A549 (cell line): ENCODE data around the gene ENO2. TPM values are rescaled to one million over a fixed set of nuclear protein-coding genes. Genes with fewer than 3 reads are reported as not detected.

Source experiments
- ATAC-seq, 2 experiments: fragments of 200-7000 bp in 1 of 2; fragments of >200 bp in 1 of 2; cut with Nextera tagmentation in 1 of 2; cut with Tn5 transposase in 1 of 2; 3 replicates each; pipeline versions ENCODE4 v1.8.0 to v1.9.1; 2018 to 2020; ENCODE audit warnings: mild to moderate bottlenecking in 1 of 2, moderate library complexity in 1 of 2
- CTCF ChIA-PET: fragments of 300-600 bp; sonication (Branson Sonifier 250); formaldehyde crosslinking; extraction: SDS; loops from one replicate; lab custom pipeline; 2021; ENCODE audit warnings: antibody characterized with exemption, inconsistent platforms; lab: Yijun Ruan, JAX
- POLR2A ChIA-PET: fragments of 350-600 bp; formaldehyde crosslinking; extraction: SDS; loops from one replicate; lab custom pipeline; 2021; ENCODE audit warnings: antibody characterized with exemption, inconsistent platforms; lab: Yijun Ruan, JAX
- DNase-seq, 2 experiments: peaks; one replicate each; pipeline versions ENCODE4 v3.0.0 to v3.0.0-alpha.2; 2011 to 2016; ENCODE audit warnings: low read depth in 1 of 2, low spot score in 1 of 2
- FAIRE-seq: peaks from 2 replicates; lab custom pipeline; 2011; peaks lifted over from hg19 to GRCh38; lab: Jason Lieb, UNC
- H3K27ac ChIP-seq, 2 experiments: fragments of >200 bp; sonication (Bioruptor Twin); formaldehyde crosslinking; 3 replicates each; pipeline ENCODE4 v1.5.1; 2016 to 2017
- H3K4me1 ChIP-seq: fragments of >200 bp; sonication (Bioruptor Twin); formaldehyde crosslinking; 3 replicates; pipeline ENCODE4 v1.6.1; 2016
- H3K4me2 ChIP-seq: fragments of >200 bp; sonication (Bioruptor Twin); formaldehyde crosslinking; 3 replicates; pipeline ENCODE4 v1.6.1; 2016
- H3K4me3 ChIP-seq: fragments of >200 bp; sonication (Bioruptor Twin); formaldehyde crosslinking; 3 replicates; pipeline ENCODE4 v1.5.1; 2016
- H3K9me3 ChIP-seq: fragments of >200 bp; sonication (Bioruptor Twin); formaldehyde crosslinking; 3 replicates; pipeline ENCODE4 v1.6.1; 2016
- BHLHE40 ChIP-seq: IDR thresholded peaks from 2 replicates; pipeline ENCODE4 v1.6.1; 2012; ENCODE audit warnings: low read depth, low read length, inconsistent platforms
- CBX8 ChIP-seq: fragments of 200-600 bp; sonication (generic); IDR thresholded peaks from 2 replicates; pipeline ENCODE4 v1.6.1; 2016
- CHD2 ChIP-seq: fragments of 150-350 bp; IDR thresholded peaks from 2 replicates; pipeline ENCODE4 v1.6.1; 2014; ENCODE audit warnings: low read length; ENCODE audit not compliant: partially characterized antibody
- CHD4 ChIP-seq: fragments of 200-600 bp; sonication (generic); IDR thresholded peaks from 2 replicates; pipeline ENCODE4 v1.6.1; 2016; ENCODE audit warnings: antibody characterized with exemption, mild to moderate bottlenecking, borderline replicate concordance
- E2F6 ChIP-seq: IDR thresholded peaks from 2 replicates; pipeline ENCODE4 v1.6.1; 2012; ENCODE audit warnings: low read depth, borderline replicate concordance
- EHMT2 ChIP-seq: fragments of 200-600 bp; sonication (generic); IDR thresholded peaks from 2 replicates; pipeline ENCODE4 v1.6.1; 2016; ENCODE audit warnings: antibody characterized with exemption, low read depth, mild to moderate bottlenecking, moderate library complexity
- FOXS1 ChIP-seq: fragments of 250-450 bp; sonication (Bioruptor Pico); IDR thresholded peaks from 2 replicates; pipeline ENCODE4 v1.5.0; 2020; ENCODE audit warnings: mild to moderate bottlenecking, moderate library complexity
- GATA3 ChIP-seq: IDR thresholded peaks from 2 replicates; pipeline ENCODE4 v1.6.1; 2012; ENCODE audit warnings: borderline replicate concordance
- JUN ChIP-seq, 2 experiments: fragments of >200 bp; sonication (Bioruptor Twin); formaldehyde crosslinking; IDR thresholded peaks; 2 replicates in 1 of 2; 3 replicates in 1 of 2; pipeline ENCODE4 v1.6.1; 2016 to 2017
- JUNB ChIP-seq: fragments of >200 bp; sonication (Bioruptor Twin); formaldehyde crosslinking; IDR thresholded peaks from 2 replicates; pipeline ENCODE4 v1.6.1; 2016
- KDM1A ChIP-seq: fragments of 200-600 bp; sonication (generic); IDR thresholded peaks from 2 replicates; pipeline ENCODE4 v1.6.1; 2016; ENCODE audit warnings: low read depth, mild to moderate bottlenecking
- KDM5A ChIP-seq: fragments of 200-600 bp; sonication (generic); IDR thresholded peaks from 2 replicates; pipeline ENCODE4 v1.6.1; 2016; ENCODE audit warnings: antibody characterized with exemption, mild to moderate bottlenecking
- MAX ChIP-seq: IDR thresholded peaks from 2 replicates; pipeline ENCODE4 v1.6.1; 2012
- MAZ ChIP-seq: fragments of 150-350 bp; IDR thresholded peaks from 2 replicates; pipeline ENCODE4 v1.6.1; 2014; ENCODE audit warnings: antibody characterized with exemption, low read depth, low read length, borderline replicate concordance
- NPAS2 ChIP-seq: fragments of 250-450 bp; sonication (Bioruptor Pico); IDR thresholded peaks from 2 replicates; pipeline ENCODE4 v1.8.0; 2022; ENCODE audit warnings: mild to moderate bottlenecking, moderate library complexity, borderline replicate concordance
- PHF8 ChIP-seq: fragments of 200-600 bp; sonication (generic); IDR thresholded peaks from 2 replicates; pipeline ENCODE4 v1.6.1; 2016; ENCODE audit warnings: low read depth, mild to moderate bottlenecking, antibody characterized with exemption, moderate library complexity, borderline replicate concordance
- RAD21 ChIP-seq, 2 experiments: fragments of >200 bp in 1 of 2; sonication (Bioruptor Twin) in 1 of 2; formaldehyde crosslinking in 1 of 2; IDR thresholded peaks in 1 of 2; conservative IDR thresholded peaks in 1 of 2; 2 replicates in 1 of 2; 3 replicates in 1 of 2; pipeline ENCODE4 v1.6.1; 2012 to 2018; ENCODE audit warnings: inconsistent platforms in 1 of 2
- RCOR1 ChIP-seq: fragments of 150-350 bp; IDR thresholded peaks from 2 replicates; pipeline ENCODE4 v1.6.1; 2014; ENCODE audit warnings: antibody characterized with exemption, low read length, low read depth
- REST ChIP-seq: fragments of 200-600 bp; sonication (generic); IDR thresholded peaks from 2 replicates; pipeline ENCODE4 v1.6.1; 2016; ENCODE audit warnings: antibody characterized with exemption, mild to moderate bottlenecking, moderate library complexity
- RFX5 ChIP-seq: fragments of 450-650 bp; IDR thresholded peaks from 2 replicates; pipeline ENCODE4 v1.7.1; 2014; ENCODE audit warnings: antibody characterized with exemption, mild to moderate bottlenecking, moderate library complexity
- TFCP2L1 ChIP-seq: fragments of 250-450 bp; sonication (Bioruptor Pico); IDR thresholded peaks from 2 replicates; pipeline ENCODE4 v1.5.0; 2021; ENCODE audit warnings: mild to moderate bottlenecking
- ZC3H11A ChIP-seq: fragments of 450-650 bp; IDR thresholded peaks from 2 replicates; pipeline ENCODE4 v1.6.1; 2014; ENCODE audit warnings: antibody characterized with exemption, mild to moderate bottlenecking
- ZNF302 ChIP-seq: fragments of 250-450 bp; sonication (Bioruptor Pico); IDR thresholded peaks from 2 replicates; pipeline ENCODE4 v1.9.0; 2021; ENCODE audit warnings: inconsistent platforms, mild to moderate bottlenecking, moderate library complexity
- ZSCAN20 ChIP-seq: fragments of 250-450 bp; sonication (Bioruptor Pico); IDR thresholded peaks from 2 replicates; pipeline ENCODE4 v1.8.0; 2022; ENCODE audit warnings: mild to moderate bottlenecking, moderate library complexity
- WGBS: methylation state at CpG from one replicate; pipeline ENCODE4 v1.1.6; 2017; ENCODE audit errors: missing lambda C conversion rate; 5-methylcytosine and 5-hydroxymethylcytosine counted together
- polyA minus RNA-seq: library from RNA; depleted of rRNA, polyadenylated mRNA; stranded (reverse); fragments of >200 nt; gene quantifications from 2 replicates; pipeline ENCODE4 v1.2.3, GENCODE V29; 2011; rRNA and poly(A)+ RNA removed
- polyA plus RNA-seq, 4 experiments: library from polyadenylated mRNA; depleted of rRNA in 3 of 4; stranded (reverse); fragments of >200 nt; fragmentation: RNase III in 1 of 4; extraction: RNeasy Plus Mini Kit Qiagen cat#74134 plus additional on column Dnase treatment in 1 of 4; gene quantifications; 2 replicates in 3 of 4; 3 replicates in 1 of 4; pipeline ENCODE4 v1.2.3, GENCODE V29; 2011 to 2017
- TF ChIP-seq, protein P1 (sequence below): fragments of >200 bp; sonication (Bioruptor Twin); formaldehyde crosslinking; IDR thresholded peaks from 2 replicates; pipeline ENCODE4 v1.6.1; 2016
- TF ChIP-seq, protein P2 (sequence below): fragments of 450-650 bp; IDR thresholded peaks from 2 replicates; pipeline ENCODE4 v1.6.1; 2014; ENCODE audit warnings: antibody characterized with exemption
- TF ChIP-seq, protein P3 (sequence below): fragments of 250-450 bp; sonication (Bioruptor Pico); IDR thresholded peaks from 2 replicates; pipeline ENCODE4 v1.5.0; 2021; ENCODE audit warnings: mild to moderate bottlenecking, moderate library complexity, borderline replicate concordance
- TF ChIP-seq, protein P4 (sequence below): fragments of 150-350 bp; IDR thresholded peaks from 2 replicates; pipeline ENCODE4 v1.6.1; 2014; ENCODE audit warnings: low read depth, mild to moderate bottlenecking, low read length

The ENO2 gene
- polyA plus RNA-seq (2011; rRNA removed) (26.2 and 45.1 TPM in 2 replicates), polyA plus RNA-seq (2017; fragmentation: RNase III; extraction: RNeasy Plus Mini Kit Qiagen cat#74134 plus additional on column Dnase treatment) (31.0 to 38.6 TPM (median 31.6 TPM) in 3 replicates), polyA minus RNA-seq (20.9 and 25.3 TPM in 2 replicates)
- polyA plus RNA-seq (2012; cell fraction: cytosol; rRNA removed), result 38.3 and 43.1 TPM in 2 replicates
- polyA plus RNA-seq (2012; cell fraction: nucleus; rRNA removed), result 103 and 139 TPM in 2 replicates

DNA sequence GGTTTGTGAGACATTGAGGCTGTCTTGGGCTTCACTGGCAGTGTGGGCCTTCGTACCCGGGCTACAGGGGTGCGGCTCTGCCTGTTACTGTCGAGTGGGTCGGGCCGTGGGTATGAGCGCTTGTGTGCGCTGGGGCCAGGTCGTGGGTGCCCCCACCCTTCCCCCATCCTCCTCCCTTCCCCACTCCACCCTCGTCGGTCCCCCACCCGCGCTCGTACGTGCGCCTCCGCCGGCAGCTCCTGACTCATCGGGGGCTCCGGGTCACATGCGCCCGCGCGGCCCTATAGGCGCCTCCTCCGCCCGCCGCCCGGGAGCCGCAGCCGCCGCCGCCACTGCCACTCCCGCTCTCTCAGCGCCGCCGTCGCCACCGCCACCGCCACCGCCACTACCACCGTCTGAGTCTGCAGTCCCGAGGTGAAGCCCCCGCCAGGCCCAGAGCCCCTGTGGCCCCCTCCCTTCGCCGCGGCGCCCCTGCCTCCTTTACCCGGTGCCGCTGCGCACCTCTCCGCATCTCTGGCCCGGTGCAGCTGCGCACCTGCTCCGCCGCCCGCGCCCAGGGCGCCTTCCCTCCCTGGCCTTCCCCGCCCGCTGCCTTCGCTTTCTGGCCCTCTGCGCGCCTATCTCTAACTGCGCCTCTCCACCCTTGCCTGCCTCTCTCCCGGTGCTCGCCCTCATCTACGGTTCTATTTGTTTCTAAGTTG, at the start of gene ENO2:
Gene ENO2 (plus strand): TSS at position 335 of the 701 bp plus-strand sequence. CDS start 1,253 bp downstream, outside the sequence.
- 2% methylated on average over 23 of the region's 68 CpGs for WGBS
- Histone ChIP-seq H3K4me2 (peak within 1 kb of the TSS; percentile 94), H3K9me3 (no peaks in the 10 kb centered on the region), H3K4me1 (peaks cover 17% of the 10 kb centered on the region), H3K4me3 (peak within 1 kb of the TSS; percentile 63), H3K27ac (peak within 1 kb of the TSS; percentile 74 to 93)
- DNase-seq, result peak; percentile 62 to 79
- no peak for FAIRE-seq
- ChIA-PET POLR2A (interaction anchor here (1.0 to 1.4 kb wide), 5 partner anchors 9 to 42 kb away, joined by 3 to 16 read pairs (median 6); partner anchors contain the start of genes C12orf57, RNU7-1 and SPSB2), CTCF (interaction anchor here (0.5 to 22.2 kb wide), 4 partner anchors 11 to 747 kb away, joined by 3 to 232 read pairs (median 47); partner anchors contain the start of genes ATN1, SPSB2 and TPI1)
- ATAC-seq, result peak; percentile 86 to 90
- no peak for TF ChIP-seq MAZ
- TF ChIP-seq RFX5, result no peak
- TF ChIP-seq BHLHE40, result no peak
- TF ChIP-seq MAX, result peak; percentile 78
- no peak for TF ChIP-seq FOXS1 (CRISPR knock-in tag)
- TF ChIP-seq, protein P1, sequence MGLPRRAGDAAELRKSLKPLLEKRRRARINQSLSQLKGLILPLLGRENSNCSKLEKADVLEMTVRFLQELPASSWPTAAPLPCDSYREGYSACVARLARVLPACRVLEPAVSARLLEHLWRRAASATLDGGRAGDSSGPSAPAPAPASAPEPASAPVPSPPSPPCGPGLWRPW, result no peak
- no peak; the same call in 1 of the 2 replicates for TF ChIP-seq GATA3
- TF ChIP-seq, protein P2, sequence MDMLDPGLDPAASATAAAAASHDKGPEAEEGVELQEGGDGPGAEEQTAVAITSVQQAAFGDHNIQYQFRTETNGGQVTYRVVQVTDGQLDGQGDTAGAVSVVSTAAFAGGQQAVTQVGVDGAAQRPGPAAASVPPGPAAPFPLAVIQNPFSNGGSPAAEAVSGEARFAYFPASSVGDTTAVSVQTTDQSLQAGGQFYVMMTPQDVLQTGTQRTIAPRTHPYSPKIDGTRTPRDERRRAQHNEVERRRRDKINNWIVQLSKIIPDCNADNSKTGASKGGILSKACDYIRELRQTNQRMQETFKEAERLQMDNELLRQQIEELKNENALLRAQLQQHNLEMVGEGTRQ, result peak; percentile 46
- no peak for TF ChIP-seq RCOR1
- TF ChIP-seq ZNF302 (CRISPR knock-in tag), result no peak
- TF ChIP-seq, protein P3, sequence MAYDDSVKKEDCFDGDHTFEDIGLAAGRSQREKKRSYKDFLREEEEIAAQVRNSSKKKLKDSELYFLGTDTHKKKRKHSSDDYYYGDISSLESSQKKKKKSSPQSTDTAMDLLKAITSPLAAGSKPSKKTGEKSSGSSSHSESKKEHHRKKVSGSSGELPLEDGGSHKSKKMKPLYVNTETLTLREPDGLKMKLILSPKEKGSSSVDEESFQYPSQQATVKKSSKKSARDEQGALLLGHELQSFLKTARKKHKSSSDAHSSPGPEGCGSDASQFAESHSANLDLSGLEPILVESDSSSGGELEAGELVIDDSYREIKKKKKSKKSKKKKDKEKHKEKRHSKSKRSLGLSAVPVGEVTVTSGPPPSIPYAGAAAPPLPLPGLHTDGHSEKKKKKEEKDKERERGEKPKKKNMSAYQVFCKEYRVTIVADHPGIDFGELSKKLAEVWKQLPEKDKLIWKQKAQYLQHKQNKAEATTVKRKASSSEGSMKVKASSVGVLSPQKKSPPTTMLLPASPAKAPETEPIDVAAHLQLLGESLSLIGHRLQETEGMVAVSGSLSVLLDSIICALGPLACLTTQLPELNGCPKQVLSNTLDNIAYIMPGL (CRISPR knock-in tag), result no peak
- no peak for TF ChIP-seq CHD2
- no peak for TF ChIP-seq ZC3H11A
- TF ChIP-seq, protein P4, sequence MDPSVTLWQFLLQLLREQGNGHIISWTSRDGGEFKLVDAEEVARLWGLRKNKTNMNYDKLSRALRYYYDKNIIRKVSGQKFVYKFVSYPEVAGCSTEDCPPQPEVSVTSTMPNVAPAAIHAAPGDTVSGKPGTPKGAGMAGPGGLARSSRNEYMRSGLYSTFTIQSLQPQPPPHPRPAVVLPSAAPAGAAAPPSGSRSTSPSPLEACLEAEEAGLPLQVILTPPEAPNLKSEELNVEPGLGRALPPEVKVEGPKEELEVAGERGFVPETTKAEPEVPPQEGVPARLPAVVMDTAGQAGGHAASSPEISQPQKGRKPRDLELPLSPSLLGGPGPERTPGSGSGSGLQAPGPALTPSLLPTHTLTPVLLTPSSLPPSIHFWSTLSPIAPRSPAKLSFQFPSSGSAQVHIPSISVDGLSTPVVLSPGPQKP, result no peak
- no peak for TF ChIP-seq CBX8
- no peak for TF ChIP-seq ZSCAN20 (CRISPR knock-in tag)
- TF ChIP-seq KDM1A, result no peak
- TF ChIP-seq E2F6, result no peak; the same call in 1 of the 2 replicates
- TF ChIP-seq NPAS2 (CRISPR knock-in tag), result no peak
- no peak for TF ChIP-seq CHD4
- TF ChIP-seq PHF8, result no peak
- TF ChIP-seq REST, result no peak
- TF ChIP-seq TFCP2L1 (CRISPR knock-in tag), result no peak
- TF ChIP-seq RAD21 (conservative IDR thresholded peaks at IDR 0.05 in 1 of 2, IDR thresholded peaks at IDR 0.05 in 1 of 2), result no peak
- peak in 1 of 2 experiments; percentile 66; a peak in 2 of 5 replicates for TF ChIP-seq JUN (IDR thresholded peaks at IDR 0.05)
- no peak for TF ChIP-seq JUNB
- TF ChIP-seq KDM5A, result no peak
- no peak for TF ChIP-seq EHMT2
